ENCODE measurements around the gene CSF2RB. TPM values are rescaled to one million over a fixed set of nuclear protein-coding genes. Genes with fewer than 3 reads are reported as not detected.

CSF2RB gene
- total RNA-seq, 1 donor from 2014 or later: 4.2 TPM

DNA sequence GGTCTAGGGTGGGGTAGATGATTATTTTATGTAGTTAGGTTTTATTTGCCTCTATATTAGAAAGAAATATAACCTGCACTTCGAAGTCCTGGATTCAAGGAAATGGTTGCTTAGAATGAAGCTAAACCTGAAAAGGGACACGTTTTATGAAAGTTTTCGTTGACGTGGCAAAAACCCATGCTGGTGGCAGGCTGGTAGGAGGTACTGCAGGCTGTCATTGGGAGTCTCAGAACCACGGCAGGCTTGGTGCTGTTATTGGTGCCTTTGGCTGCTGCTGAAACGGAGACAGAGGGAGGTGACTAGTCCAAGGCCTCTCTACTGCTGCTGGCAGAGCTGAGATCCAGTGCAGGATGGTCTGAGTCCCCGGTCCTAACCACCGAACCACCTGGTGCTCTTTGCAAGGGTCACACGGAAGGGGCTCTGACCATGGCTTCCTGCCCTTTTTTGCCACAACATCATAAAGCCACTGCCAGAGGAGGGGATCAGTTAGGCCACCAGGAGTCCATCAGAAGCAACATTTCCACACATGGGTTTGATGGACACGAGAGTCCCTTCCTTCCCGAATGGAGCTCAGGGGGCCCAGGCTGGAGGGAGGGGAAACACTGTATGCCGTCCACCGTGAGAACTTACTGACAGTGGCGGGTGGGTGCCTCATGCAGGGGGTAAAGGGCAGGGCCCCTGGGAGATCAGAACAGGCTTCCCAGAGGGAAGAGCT is 13.4 kb downstream of the CSF2RB start:
- Histone ChIP-seq H3K27ac (no peak overlapping the region), H3K9me3 (no peaks in the 10 kb centered on the region), H3K27me3 (no peaks in the 10 kb centered on the region), H3K4me1 (peaks cover 12% of the 10 kb centered on the region), H3K36me3 (no peaks in the 10 kb centered on the region), H3K4me3 (no peak overlapping the region)
- TF ChIP-seq POLR2A (IDR thresholded peaks at IDR 0.05) (no peak), POLR2AphosphoS5 (IDR thresholded peaks at IDR 0.05; ENCODE audit: insufficient read depth in 1 of 2, low read depth in 1 of 2) (no peak)
- TF ChIP-seq, protein P1, sequence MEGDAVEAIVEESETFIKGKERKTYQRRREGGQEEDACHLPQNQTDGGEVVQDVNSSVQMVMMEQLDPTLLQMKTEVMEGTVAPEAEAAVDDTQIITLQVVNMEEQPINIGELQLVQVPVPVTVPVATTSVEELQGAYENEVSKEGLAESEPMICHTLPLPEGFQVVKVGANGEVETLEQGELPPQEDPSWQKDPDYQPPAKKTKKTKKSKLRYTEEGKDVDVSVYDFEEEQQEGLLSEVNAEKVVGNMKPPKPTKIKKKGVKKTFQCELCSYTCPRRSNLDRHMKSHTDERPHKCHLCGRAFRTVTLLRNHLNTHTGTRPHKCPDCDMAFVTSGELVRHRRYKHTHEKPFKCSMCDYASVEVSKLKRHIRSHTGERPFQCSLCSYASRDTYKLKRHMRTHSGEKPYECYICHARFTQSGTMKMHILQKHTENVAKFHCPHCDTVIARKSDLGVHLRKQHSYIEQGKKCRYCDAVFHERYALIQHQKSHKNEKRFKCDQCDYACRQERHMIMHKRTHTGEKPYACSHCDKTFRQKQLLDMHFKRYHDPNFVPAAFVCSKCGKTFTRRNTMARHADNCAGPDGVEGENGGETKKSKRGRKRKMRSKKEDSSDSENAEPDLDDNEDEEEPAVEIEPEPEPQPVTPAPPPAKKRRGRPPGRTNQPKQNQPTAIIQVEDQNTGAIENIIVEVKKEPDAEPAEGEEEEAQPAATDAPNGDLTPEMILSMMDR (IDR thresholded peaks at IDR 0.05): no peak
- intact Hi-C loops (cut with DNase I): no loop called here
- DNase-seq (ENCODE audit: extremely low spot score in 2 of 2): no peak

DNA sequence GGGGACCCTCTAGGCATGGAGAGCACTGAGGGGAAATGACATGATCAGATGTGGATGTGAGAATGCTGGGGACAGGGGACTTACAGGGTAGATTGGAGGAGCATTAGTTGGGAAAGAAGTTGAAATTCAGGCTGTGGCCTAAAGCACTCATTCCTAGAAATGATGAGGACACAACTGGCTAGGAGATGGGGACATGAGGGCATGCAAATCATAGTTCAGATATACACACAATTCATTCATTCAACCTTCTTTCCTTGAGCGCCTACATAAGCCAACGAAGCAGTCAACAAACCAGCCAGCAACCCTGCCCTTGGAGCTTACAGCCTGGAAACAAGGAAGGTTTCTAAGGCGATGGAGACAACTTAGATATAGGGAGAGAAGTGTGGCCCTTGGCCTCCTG is 14.2 kb downstream of the CSF2RB start:
- TF ChIP-seq POLR2A (IDR thresholded peaks at IDR 0.05): no peak
- TF ChIP-seq POLR2AphosphoS5 (IDR thresholded peaks at IDR 0.05; ENCODE audit: insufficient read depth in 1 of 2, low read depth in 1 of 2): no peak
- TF ChIP-seq, protein P1 (IDR thresholded peaks at IDR 0.05): no peak

DNA sequence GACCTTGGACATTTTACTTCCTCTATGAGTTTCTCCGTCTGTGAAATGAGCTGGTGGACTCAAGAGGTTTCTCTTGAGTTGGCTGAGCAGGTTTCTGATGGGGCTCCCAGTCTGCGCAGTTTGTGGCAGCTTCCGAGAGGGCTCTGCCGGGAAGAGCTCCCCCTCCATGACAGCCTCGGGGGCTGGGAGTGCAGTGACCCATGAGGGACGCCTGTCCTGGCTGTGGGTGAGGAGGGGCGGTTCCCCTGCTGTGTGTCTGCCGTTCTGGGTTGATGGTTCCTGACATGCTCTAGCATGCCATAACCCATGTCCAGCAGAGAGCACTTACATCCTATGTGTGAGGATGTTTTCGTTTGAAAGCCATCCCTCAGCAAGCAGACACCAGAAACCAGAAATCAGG is 14.8 kb downstream of the CSF2RB start:
- Histone ChIP-seq H3K9me3 (no peaks in the 10 kb centered on the region), H3K4me3 (no peak overlapping the region), H3K27ac (no peak overlapping the region), H3K36me3 (no peaks in the 10 kb centered on the region), H3K4me1 (no peaks in the 10 kb centered on the region), H3K27me3 (no peaks in the 10 kb centered on the region)
- TF ChIP-seq, protein P1 (IDR thresholded peaks at IDR 0.05): no peak
- TF ChIP-seq POLR2A (IDR thresholded peaks at IDR 0.05): no peak
- no peak for TF ChIP-seq POLR2AphosphoS5 (IDR thresholded peaks at IDR 0.05; ENCODE audit: insufficient read depth in 1 of 2, low read depth in 1 of 2)
- intact Hi-C loops (cut with DNase I): no loop called here
- DNase-seq (ENCODE audit: extremely low spot score in 2 of 2): no peak

More for the DNA sequence above, 14.2 kb downstream of the CSF2RB start:
- no peak for DNase-seq (ENCODE audit: extremely low spot score in 2 of 2)
- Histone ChIP-seq H3K4me1 (peaks cover 4% of the 10 kb centered on the region), H3K27me3 (no peaks in the 10 kb centered on the region), H3K9me3 (no peaks in the 10 kb centered on the region), H3K4me3 (no peak overlapping the region), H3K27ac (no peak overlapping the region), H3K36me3 (no peaks in the 10 kb centered on the region)
- intact Hi-C loops (cut with DNase I): no loop called here

DNA sequence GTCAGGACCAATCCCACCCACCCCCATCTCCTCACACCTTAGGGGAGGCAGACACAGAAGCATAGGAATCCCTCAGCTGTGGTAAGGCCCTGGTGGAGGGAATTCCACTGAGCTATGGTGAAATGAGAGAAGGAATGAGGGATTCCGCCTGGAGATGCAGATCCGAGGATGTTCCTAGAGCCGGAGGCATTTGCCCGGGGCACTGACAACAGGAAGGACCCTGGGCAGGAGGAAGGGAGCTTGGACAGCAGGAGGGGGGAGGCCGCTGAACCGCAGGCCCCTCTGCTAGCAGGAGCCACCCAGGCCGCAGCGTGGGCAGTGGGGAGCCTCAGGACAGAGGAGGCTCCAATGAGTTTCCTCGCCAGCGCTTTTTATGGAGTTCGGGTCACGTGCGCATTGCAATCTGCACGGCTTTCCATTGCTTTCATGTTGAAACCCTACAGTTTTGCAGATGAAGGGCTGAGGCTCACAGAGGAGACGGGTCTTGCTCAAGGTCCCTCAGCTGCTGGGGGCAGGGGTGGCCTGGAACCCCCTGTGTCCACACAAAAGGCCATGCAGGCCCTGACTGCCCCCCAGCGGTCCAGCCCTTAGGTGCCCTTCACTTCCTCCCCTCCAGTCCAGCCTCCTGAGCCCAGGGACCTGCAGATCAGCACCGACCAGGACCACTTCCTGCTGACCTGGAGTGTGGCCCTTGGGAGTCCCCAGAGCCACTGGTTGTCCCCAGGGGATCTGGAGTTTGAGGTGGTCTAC is 15.5 kb downstream of the CSF2RB start:
- Histone ChIP-seq H3K9me3 (no peaks in the 10 kb centered on the region), H3K27ac (no peak overlapping the region), H3K36me3 (no peaks in the 10 kb centered on the region), H3K4me3 (no peak overlapping the region), H3K27me3 (no peaks in the 10 kb centered on the region), H3K4me1 (no peaks in the 10 kb centered on the region)
- DNase-seq (ENCODE audit: extremely low spot score in 2 of 2): no peak
- intact Hi-C loops (cut with DNase I): no loop called here
- no peak for TF ChIP-seq POLR2A (IDR thresholded peaks at IDR 0.05)
- TF ChIP-seq, protein P1 (IDR thresholded peaks at IDR 0.05): no peak
- TF ChIP-seq POLR2AphosphoS5 (IDR thresholded peaks at IDR 0.05; ENCODE audit: insufficient read depth in 1 of 2, low read depth in 1 of 2): no peak

DNA sequence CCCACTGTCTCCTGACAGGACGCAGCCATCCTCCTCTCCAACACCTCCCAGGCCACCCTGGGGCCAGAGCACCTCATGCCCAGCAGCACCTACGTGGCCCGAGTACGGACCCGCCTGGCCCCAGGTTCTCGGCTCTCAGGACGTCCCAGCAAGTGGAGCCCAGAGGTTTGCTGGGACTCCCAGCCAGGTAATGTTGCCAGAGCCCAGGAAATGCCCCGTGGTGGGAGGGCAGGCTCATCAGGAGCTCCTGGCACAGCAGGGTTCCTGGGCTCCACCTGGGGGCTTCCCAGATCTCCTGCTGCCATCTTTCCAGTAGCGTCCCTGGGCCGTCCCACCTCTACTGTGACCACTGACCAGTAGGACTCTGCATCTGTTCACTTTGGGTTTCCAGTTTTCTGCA is 16.2 kb downstream of the CSF2RB start:
- H3K9me3 ChIP-seq: no peaks in the 10 kb centered on the region
- no peak overlapping the region for H3K4me3 ChIP-seq
- no peak overlapping the region for H3K27ac ChIP-seq
- no peaks in the 10 kb centered on the region for H3K27me3 ChIP-seq
- TF ChIP-seq POLR2A (IDR thresholded peaks at IDR 0.05): no peak
- TF ChIP-seq, protein P1 (IDR thresholded peaks at IDR 0.05): no peak
- TF ChIP-seq POLR2AphosphoS5 (IDR thresholded peaks at IDR 0.05; ENCODE audit: insufficient read depth in 1 of 2, low read depth in 1 of 2): no peak
- intact Hi-C loops (cut with DNase I): no loop called here
- H3K36me3 ChIP-seq: no peaks in the 10 kb centered on the region
- H3K4me1 ChIP-seq: no peaks in the 10 kb centered on the region
- no peak for DNase-seq (ENCODE audit: extremely low spot score in 2 of 2)
